ENCODE measurements around the gene BEGAIN.

The BEGAIN gene

DNA sequence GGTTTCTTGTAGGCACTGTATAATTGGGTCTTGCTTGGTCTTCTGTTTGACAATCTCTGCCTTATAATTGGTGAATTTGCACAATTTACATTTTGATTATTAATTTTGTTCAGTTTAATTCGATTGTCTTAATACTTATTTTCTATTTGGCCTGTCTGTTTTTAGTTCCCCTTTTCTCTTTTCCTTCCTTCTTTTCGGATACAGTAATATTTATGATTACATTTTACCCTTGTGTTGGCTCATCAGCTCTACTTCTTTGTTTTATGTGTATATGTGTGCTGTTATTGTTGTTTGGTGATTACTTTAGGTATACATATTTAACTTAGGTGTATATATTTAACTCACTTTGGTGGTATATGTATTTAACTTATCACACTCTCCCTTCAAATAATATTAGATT is 12.8 kb upstream of the BEGAIN start:
- no peak for DNase-seq

- no peak for DNase-seq
Measured at GRCh38 chr14:100594625-100594951, 7.4 kb upstream of the BEGAIN start.

GRCh38 chr14:100593751-100594624 is 6.8 kb upstream of the BEGAIN start:
- no peak for DNase-seq

- DNase-seq: no peak
Measured at GRCh38 chr14:100592972-100593371, 5.8 kb upstream of the BEGAIN start.

GRCh38 chr14:100592461-100592891 is 5.3 kb upstream of the BEGAIN start:
- no peak for DNase-seq

GRCh38 chr14:100591453-100592371 is 4.5 kb upstream of the BEGAIN start:
- DNase-seq: no peak

- no peak for DNase-seq
Measured at GRCh38 chr14:100590726-100591452, 3.7 kb upstream of the BEGAIN start.

DNA sequence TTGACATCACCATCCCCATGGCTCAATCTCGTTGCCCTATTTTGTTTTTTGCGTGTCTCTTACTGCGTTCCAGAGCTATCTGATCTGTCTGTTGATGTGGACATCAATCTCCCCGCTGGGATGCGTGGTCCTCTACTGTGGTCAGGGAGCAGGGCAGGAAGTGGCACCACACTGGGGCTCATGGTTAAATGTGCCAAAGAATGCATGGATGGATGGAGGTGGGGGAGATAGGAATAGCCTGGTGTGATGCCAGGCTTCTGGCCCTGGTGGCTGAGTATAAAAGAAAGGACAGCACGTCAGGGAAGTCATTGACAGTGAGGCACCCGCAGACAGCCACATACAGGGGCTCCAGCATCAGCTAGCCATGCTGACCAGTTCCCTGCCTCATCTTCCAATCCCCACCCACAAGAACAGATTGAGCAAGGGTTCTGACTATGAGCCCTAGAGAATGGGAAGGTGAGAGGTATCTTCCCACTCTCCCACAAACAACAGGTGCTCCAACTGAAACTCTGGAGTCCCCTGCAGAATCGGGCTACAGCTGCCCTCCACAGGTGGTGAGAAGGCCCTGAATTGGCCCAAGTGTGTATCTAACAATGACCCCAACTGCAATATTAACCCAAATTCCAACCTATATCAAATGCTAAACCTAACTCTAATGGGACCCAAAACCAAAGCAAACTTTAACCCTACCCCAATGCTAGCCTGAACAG is 2.7 kb upstream of the BEGAIN start:
- DNase-seq: no peak

GRCh38 chr14:100589071-100589759 is 2.0 kb upstream of the BEGAIN start:
- DNase-seq: no peak

- DNase-seq: no peak
Measured at GRCh38 chr14:100588671-100589070, 1.5 kb upstream of the BEGAIN start.

DNA sequence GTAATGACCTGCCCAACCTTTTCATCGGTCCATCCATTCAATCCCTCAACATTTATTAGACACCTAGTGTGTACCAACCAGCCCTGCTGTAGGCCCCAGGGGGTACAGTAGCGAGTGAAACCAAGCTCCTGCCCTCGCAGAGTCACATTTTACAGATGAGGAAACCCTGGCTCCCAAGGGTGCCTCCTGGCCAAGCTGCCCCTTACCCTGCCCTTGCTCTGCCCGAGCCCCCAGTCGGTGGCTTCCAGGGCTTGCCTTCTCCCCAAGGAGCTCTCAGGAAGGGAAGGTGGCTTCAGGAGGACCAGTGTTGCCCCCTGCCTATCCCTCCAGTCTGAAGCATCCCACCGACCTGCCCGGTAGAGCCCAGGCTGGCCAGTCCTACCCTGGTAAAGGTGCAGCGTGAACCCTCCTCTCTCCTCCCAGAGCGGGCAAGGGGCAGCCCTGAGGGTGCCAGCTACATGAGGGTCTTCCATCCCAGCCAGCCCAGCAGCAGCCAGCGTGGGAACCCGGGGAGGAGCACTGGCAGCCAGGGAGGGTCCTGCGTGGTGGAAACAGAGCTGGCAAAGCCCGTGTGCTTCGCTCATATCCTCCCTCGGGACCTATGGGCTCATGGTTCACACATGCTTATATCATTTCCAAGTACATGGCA is 670 bp upstream of the BEGAIN start:
- no peak for DNase-seq

GRCh38 chr14:100586403-100587085 is 673 bp downstream of the BEGAIN start:
- DNase-seq: no peak

- DNase-seq: no peak
Measured at GRCh38 chr14:100586153-100586402, 1.1 kb downstream of the BEGAIN start.

DNA sequence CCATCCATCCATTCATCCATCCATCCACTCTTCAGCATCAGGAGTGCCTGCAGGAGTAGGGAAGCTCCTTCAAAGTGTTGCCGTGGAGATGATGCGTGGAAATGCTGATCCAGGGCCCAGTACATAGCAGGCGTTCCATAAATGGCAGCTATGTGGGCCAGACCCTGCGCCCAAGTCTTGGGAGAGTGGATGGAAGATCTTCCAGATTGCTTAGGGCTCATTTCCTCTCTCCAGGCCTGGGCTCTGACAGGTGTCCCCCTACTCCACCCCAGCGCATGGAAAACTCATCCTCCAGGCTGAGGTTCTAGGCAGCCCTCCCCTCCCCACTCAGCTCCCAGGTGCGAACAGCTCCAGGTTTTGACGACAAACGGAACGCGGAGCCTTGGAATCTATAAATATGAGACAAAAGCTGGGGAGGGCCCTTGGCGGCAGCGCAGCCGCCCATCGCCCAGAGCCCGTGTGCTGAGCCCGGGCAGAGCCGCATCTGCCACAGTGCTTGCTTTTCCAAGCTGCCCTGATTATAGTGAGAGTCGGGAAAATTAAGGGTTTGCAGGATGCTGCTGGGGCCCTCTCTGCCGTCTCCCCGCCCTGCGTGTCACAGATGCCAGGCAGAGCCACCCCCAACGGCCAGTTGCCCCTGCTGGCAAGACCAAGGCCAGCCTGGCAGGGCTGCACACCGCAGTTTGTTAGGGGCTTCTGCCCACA is 1.6 kb downstream of the BEGAIN start:
- DNase-seq: no peak

GRCh38 chr14:100584056-100585031 is 2.9 kb downstream of the BEGAIN start:
- DNase-seq: no peak

DNA sequence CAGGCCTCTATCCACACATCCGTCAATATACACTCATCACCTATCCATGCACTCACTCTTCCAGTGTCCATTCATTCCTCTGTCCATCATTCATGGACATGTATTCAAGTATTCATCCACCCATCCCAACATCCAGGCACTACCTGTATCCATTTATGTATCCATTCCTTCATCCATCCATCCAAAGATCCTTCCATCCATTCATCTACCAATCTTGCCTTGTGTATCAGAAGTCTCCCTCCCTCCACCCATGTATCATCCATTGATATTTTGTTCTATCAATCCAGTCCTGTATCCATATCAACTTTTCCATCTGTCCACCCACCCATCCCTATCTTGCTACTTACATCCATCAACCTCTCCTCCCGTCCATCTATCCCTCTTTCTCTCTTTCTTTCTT is 4.0 kb downstream of the BEGAIN start:
- no peak for DNase-seq

DNA sequence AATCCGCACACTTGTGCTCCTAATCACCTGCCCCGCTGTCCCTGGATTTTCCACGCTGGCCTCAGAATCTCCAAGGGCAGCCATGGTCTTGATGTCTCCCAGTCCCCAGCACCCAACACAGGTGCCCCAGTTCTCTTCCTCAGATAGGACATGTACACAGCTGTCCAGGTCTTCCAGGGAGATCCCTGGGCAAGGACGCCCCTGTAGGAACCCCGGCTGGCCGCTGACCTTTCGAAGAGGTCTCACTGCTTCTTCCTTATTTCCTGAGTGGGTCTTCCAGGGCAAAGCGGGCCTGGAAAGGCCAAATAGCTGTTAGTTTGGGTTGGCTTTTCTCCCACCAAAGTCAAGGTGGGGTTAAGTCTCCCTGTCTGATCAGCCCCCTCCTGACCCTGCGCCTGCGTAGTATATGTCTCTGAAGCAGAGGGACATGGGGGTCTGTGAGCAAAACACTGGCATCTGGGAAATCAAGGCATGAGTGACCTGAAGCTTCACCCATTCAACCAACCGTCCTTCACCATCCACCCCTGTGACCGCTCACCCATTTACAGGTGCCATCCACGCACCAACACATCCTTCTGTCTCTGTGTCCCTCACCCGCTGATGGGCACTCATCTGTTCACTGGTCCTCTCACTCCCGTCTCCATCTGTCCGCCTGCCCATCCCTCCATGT is 4.6 kb downstream of the BEGAIN start:
- DNase-seq: no peak

Measured in NCI-H510A (cell line).